Head of caudate nucleus (tissue), 42 donors: Measurements from ENCODE around the gene DESI2.
"Not testable (repeated sequence)": the region's sequence is repeated elsewhere in the genome, so short reads cannot be mapped to it uniquely, and the experiment has no call there.

Experiments
- DNase-seq, 42 donors: peaks; one replicate each; pipeline versions ENCODE4 v3.0.0 to v3.0.0-alpha.2; 2020 to 2021; ENCODE audit warnings: mixed read lengths in 7 of 42
- intact Hi-C: fragments of 100-400 bp; cut with DNase I; formaldehyde crosslinking; loops from one replicate; pipeline ENCODE4 v1.15.0; 2022

The DESI2 gene

DNA sequence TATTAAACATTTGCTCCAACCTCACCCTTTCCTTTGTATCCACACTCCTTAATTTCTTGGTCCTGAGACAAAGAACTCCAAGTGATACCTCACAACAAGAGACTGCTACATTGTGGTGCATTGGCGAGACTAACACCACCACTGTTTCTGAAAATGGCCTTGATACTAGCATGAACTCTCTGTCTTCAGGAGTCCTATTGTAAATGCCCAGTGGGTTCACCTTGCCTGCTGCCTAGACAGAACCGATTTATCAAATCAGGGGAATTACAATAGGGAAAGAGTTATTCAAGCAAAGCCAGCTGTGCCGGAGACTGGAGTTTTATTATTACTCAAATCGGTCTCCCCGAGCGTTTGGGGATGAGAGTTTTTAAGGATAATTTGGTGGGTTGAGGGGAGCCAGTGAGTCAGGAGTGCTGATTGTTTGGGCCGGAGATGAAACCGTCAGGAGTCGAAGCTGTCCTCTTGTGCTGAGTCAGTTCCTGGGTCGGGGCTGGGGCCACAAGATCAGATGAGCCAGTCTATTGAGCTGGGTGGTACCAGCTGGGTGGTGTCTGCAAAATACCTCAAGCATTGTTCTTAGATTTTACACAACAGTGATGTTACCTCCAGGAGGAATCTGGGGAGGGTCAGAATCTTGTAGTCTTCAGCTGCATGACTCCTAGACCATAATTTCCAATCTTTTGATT is 83.1 kb downstream of the DESI2 start:
- DNase-seq: no peak
- intact Hi-C loops: no loop called here

DNA sequence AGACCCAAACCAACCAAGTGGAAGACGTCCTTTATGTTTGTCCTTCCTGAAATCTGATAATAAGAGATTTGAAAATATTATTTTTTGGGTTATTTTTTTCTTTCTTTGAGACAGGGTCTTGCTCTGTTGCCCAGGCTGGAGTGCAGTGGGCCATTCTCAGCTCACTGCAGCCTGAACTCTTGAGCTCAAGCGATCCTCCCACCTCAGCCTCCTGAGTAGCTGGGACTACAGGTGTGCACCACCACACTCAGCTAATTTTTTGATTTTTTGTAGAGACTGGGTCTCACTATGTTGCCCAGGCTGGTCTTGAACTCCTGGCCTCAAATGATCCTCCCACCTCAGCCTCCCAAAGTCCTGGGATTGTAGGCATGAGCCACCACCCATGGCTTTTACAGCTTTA is 86.2 kb downstream of the DESI2 start:
- DNase-seq, intact Hi-C loops: not testable (repeated sequence)

DNA sequence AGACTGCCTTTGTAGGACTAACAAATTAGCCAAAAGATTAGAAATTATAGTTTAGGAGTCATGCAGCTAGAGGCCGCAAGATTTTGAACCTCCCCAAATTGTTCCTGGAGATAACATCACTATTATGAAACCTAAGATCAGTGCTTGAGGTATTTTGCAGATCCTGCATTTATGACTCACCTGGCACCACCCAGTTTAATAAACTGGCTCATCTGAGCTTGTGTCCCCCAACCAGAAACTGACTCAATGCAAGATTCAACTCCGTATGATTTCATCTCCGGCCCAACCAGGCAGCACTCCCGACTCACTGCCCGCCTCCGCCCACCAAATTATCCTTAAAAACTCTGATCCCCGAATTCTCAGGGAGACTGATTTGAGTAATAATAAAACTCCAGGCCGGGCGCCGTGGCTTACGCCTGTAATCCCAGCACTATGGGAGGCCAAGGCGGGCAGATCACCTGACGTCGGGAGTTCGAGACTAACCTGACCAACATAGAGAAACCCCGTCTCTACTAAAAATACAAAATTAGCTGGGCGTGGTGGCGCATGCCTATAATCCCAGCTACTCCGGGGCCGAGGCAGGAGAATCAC is 87.2 kb downstream of the DESI2 start:
- intact Hi-C loops: not testable (repeated sequence)

DNA sequence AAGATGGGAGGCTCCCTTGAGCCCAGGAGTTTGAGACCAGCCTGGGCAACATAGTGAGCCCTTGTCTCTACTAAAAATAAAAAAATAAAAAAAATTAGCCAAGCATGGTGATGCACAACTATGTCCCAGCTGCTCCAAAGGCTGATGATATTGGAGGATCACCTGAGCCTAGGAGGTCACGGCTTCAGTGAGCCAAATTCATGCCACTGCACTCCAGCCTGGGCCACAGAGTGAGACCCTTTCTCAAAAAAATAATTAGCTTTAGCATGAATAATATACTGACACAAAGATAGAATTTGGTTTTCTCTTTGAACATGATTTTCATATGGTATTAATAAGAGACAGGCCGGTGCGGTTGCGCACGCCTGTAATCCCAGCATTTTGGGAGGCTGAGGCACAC is 88.8 kb downstream of the DESI2 start:
- no peak for DNase-seq
- intact Hi-C loops: no loop called here

More for the DNA sequence above, 87.2 kb downstream of the DESI2 start:
- DNase-seq: peak in 2 of 42 donors; percentile 14 to 17

DNA sequence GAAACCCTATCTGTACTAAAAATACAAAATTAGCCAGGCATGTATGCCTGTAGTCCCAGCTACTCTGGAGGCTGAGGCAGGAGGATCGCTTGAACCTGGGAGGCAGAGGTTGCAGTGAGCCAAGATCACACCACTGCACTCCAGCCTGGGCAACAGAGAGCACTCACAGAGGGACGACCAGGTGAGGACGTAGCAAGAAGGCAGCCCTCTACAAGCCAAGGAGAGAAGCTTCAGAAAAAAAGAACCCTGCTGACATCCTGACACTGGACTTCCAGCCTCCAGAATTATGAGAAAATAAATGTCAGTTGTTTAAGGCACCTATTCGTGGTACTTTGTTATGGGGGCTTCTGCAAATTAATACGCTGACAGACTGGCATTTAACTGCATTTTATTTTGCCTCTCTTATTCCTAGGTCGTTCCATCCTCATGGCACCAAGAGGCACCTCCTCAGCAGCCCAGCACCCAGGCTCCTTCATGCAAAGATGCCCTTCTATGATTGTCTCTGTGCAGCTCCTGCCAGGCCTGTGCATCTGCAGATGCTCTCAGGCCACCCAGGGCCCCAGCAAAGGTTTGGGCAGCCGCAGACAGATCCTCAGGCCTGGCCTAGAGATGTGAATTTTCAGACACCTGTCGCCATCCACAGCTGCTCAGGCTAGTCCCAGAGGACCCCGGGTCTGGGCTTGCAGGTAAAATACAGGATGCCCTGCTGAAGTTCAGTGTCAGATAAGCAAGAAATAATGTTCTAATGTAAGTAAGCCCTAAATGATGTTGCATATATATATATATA is 96.5 kb downstream of the DESI2 start:
- intact Hi-C loops: no loop called here
- DNase-seq: no peak

DNA sequence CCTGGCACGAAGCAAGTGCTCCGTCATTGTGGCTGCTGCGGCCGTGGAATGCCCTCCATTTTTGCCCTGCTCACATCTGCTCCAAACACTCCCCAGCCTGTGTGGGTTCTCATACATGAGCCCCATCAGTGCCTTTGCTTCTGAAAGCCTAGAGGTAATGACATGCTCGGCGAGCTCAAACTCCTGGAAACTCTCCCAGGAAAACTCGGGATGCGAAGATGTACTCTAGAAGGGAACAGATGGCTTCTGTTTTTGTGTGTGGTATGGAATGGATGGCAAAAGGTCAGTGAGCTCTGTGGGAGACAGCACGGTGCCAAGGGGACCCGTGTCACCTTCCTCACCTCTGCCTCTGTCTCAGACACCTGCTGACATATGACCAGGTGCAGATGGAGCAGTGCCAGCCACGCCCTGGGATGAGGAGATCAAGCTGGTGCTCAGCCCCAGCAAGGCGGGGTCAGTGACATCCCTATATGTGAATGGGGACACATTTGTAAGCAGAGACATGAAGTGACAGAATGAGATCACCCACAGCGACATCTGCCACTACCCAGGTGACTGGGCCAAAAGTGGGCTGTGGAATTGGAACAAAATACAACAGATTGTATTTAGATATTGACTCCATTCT is 98.5 kb downstream of the DESI2 start:
- intact Hi-C loops: no loop called here
- DNase-seq: no peak

DNA sequence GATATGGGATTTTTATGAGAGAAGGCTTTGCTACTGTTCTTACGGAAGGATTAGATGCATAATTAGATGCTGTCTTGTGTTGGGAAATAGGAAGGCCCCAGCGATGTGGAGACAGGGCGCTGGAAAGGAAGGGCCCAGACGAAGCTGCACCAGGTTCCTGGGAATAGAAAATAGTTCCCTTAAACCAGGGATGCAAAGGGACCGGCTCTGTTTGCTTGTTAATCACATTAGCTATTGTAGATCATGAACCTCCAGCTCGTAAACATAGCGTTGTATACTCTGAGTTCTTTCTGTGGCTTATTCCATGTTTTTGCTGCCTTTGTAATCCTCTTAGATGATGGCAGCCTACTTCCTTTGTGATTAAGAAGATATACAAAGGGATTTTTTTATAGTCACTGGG is 102.7 kb downstream of the DESI2 start:
- no peak for DNase-seq
- intact Hi-C loops: no loop called here

DNA sequence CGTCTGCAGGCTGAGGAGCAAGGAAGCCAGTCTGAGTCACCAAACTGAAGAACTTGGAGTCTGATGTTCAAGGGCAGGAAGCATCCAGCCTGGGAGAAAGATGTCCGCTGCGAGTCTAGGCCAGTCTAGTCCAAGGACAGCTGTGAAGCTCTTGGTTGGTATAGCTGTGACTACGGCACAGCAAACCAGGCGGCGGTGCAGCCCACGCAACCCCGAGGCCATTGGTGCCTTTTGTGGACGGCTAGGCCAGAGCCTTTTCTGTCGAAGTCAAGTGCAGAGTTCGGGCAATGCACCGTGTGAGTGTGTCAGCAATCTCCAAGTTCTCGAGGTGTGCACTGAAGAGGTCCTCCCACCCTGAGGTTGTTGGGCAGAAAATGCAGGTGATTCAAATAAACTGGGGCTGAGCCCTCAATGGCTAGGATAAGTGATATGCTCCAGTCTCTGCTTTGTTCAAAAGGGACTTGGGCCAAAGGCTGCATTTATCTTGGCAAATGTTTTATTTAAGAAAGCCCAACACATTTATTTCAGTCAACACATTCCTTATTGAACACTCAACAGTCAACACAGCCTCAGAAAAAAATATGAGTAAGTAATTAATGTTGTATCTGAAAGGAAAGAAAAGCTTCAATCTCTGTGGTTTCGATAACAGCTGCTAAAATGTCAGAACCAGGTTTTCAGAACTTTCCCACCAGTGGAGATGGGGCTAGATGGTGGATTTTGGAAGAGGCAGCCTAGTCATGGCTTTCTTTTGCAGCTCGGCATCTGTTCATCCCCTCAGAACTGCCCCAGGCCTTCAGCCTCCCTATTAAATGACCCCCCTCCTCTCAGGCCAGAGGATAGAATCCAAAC is 104.4 kb downstream of the DESI2 start:
- intact Hi-C loops: no loop called here

More for the DNA sequence above, 104.4 kb downstream of the DESI2 start:
- DNase-seq: no peak
